NCI-H748 (cell line): Measurements from ENCODE around the gene SEC14L5.
A peak's percentile ranks its signal among the peaks of the same experiment; 100 is the strongest.

Experiments
- DNase-seq: peaks from one replicate; lab custom pipeline; 2025; ENCODE audit not compliant: unreplicated experiment; lab: John Stamatoyannopoulos, UW

Gene SEC14L5

DNA sequence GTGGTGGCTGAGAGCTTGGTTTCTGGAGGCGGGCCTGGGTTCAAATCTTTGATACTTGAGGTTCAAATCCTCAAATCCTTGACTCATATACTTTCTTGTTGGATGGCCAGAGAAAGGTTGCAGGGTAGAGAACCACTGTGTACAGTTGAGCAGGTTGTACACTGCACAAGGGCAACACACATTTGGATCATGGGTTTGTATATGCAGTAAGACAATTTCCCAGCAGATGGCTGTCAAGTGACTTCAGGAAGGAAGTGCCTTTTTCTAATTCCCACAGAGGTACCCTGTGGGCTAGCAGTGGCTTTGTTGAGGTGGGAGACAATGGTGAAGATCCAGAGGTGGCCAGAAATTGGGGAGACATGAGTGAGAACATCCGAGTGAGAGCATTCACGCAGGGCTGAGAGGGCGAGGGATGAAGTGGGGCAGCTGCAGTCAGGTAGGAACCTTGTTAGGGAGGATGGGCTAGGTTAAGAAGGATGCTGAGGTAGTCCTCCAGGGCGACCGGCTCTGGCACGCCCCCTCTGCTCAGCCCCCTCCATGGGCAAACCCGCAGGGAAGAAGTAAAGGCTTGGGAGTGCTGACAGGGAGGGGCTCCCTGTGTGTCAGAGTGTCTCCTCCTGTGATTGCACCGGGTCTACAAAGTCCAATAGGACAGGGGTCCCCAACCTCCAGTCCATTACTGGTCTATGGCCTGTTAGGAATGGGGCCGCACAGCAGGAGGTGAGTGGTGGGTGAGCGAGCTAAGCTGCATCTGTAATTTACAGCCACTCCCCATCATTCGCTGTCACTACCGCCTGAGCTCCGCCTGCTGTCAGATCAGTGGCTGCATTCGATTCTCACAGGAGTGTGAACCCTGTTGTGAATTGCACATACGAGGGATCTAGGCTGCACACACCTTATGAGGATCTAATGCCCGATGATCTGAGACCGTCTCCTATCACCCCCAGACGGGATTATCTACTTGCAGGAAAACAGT is 104.9 kb downstream of the SEC14L5 start:
- DNase-seq: peak; percentile 10

DNA sequence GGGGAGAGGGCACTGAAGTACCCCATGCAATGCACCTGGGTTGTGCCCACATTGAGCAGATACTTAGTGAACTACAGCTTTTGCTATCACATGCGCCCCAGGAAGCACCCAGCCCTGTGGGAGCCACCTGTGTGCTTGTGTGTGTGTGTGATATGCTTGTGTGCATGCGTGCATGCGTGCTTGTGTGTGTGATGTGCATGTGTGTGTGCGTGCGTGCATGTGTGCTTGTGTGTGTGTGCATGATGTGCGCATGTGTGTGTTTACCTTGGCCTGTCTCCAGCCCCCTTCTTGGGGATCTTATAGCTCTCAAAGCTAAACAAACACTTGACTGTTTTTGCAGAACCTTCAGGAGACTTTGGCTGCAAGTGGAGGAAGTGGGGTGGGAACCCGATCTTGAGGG is 106.8 kb downstream of the SEC14L5 start:
- peak; percentile 26 for DNase-seq

DNA sequence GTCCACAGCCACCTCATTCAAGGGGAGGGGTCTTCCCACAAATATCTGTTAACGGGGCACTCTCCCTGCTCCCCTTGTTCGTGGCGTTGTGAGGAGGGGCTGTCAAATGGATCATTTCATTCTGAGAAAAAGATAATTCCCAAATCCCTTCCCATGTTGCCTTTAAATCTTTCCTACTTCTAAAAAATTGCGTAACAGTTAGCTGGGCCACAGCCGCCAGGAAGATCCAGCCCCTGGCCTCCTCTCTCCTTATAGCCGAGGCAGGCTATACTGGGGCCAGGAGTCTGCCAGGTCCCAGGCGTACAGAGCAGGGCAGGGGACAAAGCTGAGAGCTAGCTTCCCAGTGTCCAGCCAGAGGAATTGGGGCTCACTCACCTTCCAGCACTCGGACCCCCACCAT is 107.2 kb downstream of the SEC14L5 start:
- no peak for DNase-seq

DNA sequence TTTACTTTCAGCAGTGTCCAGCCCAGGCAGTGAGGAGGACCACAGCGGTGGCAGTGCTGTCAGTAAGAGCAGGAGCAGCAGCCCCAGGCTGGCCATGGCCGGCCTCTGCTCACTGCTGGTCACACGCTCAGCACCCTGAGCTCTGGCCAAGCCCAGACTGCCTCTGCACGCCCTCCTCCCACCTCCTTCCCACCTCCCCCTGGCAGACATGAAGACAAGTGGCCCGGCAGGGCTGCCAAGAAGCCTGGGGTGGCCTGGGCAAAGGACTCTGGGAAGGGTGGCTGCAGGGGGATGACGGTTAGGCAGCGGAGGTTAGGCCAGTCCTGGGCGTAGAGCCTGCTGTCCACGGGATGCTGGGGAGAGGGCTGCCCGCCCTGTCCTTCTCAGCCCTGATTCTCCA is 107.7 kb downstream of the SEC14L5 start, which contains the start of gene C16orf89:
C16orf89 (minus strand) TSS at position 144 of the 400 bp plus-strand sequence; CDS start at position 96, 48 bp downstream.
- DNase-seq: no peak

DNA sequence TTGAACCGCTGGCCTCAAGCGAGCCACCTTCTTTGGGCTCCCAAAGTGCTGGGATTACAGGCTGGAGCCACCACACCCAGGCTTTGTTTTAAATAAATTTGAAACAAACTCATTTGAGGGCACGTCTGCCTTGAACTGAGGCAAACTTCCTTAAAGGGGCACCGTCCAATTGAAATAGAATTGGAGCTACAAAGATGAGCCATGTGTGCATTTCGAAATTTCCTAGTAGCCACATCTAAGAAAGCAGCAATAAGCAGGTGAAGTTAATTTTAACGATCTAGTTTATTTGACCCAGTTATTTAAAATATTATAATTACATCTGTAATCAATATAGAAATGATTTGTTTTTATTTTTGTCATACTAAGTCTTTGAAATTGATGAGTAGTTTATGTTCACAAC is 108.4 kb downstream of the SEC14L5 start:
- DNase-seq: no peak
